ENCODE data around the gene CD6.

- no peak for TF ChIP-seq CTCF (IDR thresholded peaks at IDR 0.05 in 2 of 3, conservative IDR thresholded peaks at IDR 0.05 in 1 of 3; ENCODE audit: borderline replicate concordance in 1 of 3, insufficient read depth in 1 of 3, low read depth in 2 of 3, low read length in 2 of 3)
- TF ChIP-seq REST (IDR thresholded peaks at IDR 0.05; ENCODE audit: low read depth) = no peak
- TF ChIP-seq POLR2A (IDR thresholded peaks at IDR 0.05; ENCODE audit: borderline replicate concordance, extremely low read depth, insufficient read depth, insufficient read length) = no peak
- TF ChIP-seq ATF3 (IDR thresholded peaks at IDR 0.05) = no peak
- TF ChIP-seq CEBPB (IDR thresholded peaks at IDR 0.05; ENCODE audit: low read depth) = no peak
- no peak for TF ChIP-seq YY1 (IDR thresholded peaks at IDR 0.05; ENCODE audit: extremely low read depth, insufficient replicate concordance, low read depth, low read length)
- TF ChIP-seq FOSL1 (IDR thresholded peaks at IDR 0.05; ENCODE audit: low read depth) = no peak
- no peak for TF ChIP-seq EZH2 (IDR thresholded peaks at IDR 0.05)
- TF ChIP-seq, protein P1, sequence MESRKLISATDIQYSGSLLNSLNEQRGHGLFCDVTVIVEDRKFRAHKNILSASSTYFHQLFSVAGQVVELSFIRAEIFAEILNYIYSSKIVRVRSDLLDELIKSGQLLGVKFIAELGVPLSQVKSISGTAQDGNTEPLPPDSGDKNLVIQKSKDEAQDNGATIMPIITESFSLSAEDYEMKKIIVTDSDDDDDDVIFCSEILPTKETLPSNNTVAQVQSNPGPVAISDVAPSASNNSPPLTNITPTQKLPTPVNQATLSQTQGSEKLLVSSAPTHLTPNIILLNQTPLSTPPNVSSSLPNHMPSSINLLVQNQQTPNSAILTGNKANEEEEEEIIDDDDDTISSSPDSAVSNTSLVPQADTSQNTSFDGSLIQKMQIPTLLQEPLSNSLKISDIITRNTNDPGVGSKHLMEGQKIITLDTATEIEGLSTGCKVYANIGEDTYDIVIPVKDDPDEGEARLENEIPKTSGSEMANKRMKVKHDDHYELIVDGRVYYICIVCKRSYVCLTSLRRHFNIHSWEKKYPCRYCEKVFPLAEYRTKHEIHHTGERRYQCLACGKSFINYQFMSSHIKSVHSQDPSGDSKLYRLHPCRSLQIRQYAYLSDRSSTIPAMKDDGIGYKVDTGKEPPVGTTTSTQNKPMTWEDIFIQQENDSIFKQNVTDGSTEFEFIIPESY (IDR thresholded peaks at IDR 0.05; ENCODE audit: extremely low read depth, insufficient replicate concordance, low read length) = no peak
- no peak for TF ChIP-seq POLR2AphosphoS5 (IDR thresholded peaks at IDR 0.05; ENCODE audit: low read depth, low read length)
- TF ChIP-seq TCF7L2 (IDR thresholded peaks at IDR 0.05; ENCODE audit: borderline replicate concordance, extremely low read depth, insufficient read depth, insufficient read length) = no peak
- TF ChIP-seq ZNF274 (IDR thresholded peaks at IDR 0.05; ENCODE audit: low read depth, low read length) = no peak
These were observed 75.4 kb downstream of the CD6 start for GRCh38 chr11:61046833-61047232.

Measured in HCT116 (cell line).